GM12875 (cell line): Measurements from ENCODE around the gene PHEX.

ENCODE experiments used
- H3K4me3 ChIP-seq: one replicate; pipeline ENCODE4 v1.5.1; 2011; ENCODE audit warnings: low read depth, low read length, control low read depth
- TF ChIP-seq, protein P1 (sequence below): IDR thresholded peaks from 2 replicates; pipeline ENCODE4 v1.5.1; 2011; ENCODE audit warnings: low read depth, mild to moderate bottlenecking, control low read depth, inconsistent platforms, low read length, moderate library complexity, borderline replicate concordance; ENCODE audit not compliant: insufficient read depth

PHEX gene

GRCh38 chrX:22173966-22174365 is 141.8 kb downstream of the PHEX start:
- TF ChIP-seq, protein P1, sequence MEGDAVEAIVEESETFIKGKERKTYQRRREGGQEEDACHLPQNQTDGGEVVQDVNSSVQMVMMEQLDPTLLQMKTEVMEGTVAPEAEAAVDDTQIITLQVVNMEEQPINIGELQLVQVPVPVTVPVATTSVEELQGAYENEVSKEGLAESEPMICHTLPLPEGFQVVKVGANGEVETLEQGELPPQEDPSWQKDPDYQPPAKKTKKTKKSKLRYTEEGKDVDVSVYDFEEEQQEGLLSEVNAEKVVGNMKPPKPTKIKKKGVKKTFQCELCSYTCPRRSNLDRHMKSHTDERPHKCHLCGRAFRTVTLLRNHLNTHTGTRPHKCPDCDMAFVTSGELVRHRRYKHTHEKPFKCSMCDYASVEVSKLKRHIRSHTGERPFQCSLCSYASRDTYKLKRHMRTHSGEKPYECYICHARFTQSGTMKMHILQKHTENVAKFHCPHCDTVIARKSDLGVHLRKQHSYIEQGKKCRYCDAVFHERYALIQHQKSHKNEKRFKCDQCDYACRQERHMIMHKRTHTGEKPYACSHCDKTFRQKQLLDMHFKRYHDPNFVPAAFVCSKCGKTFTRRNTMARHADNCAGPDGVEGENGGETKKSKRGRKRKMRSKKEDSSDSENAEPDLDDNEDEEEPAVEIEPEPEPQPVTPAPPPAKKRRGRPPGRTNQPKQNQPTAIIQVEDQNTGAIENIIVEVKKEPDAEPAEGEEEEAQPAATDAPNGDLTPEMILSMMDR = no peak
- no peak overlapping the region for H3K4me3 ChIP-seq

DNA sequence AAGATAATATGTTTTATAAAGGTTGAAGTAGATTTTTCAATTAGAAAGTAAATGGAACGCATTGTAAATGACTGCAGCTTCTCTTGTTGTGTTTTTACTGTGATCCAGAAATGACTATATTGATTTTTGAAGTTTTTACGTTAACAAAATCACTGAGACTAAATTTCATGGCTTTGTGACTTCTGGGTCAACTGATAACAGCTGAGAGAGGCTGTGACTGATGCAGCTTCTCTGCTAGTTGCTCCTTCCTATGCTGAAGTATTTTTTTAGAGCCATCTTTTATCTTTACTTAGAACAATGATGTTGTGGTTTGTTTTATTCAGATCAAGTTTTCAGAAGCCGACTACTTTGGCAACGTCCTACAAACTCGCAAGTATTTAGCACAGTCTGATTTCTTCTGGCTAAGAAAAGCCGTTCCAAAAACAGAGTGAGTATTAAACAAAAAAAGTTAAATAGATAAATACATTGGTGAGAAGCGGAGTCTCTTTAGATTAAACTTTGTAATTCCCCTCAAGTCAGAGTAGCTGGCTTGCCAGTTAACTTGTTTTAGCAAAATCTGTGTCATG is 145.9 kb downstream of the PHEX start:
- no peak overlapping the region for H3K4me3 ChIP-seq
- TF ChIP-seq, protein P1 = no peak

DNA sequence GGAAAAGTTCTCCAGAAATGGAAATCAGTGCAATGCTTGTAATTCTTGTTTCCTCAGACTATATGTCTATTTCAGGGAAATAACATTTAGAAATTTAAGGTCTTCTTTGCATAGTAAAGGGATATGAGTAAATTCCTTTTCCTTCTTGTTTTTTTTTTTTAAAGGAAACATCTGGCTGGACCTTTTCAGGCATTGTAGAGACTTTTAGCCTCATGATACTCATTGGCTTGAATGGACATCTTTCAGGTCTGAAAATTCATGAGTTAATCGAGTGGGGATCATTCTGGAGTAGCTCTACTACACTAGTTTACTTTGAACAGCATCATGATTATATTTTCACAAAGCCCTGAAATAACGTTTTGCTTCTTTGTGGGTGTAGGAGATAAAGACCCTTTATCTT is 152.0 kb downstream of the PHEX start:
- no peak overlapping the region for H3K4me3 ChIP-seq
- TF ChIP-seq, protein P1 = no peak

- no peak overlapping the region for H3K4me3 ChIP-seq
- TF ChIP-seq, protein P1 = no peak
These were observed 154.0 kb downstream of the PHEX start for GRCh38 chrX:22186165-22186564.

DNA sequence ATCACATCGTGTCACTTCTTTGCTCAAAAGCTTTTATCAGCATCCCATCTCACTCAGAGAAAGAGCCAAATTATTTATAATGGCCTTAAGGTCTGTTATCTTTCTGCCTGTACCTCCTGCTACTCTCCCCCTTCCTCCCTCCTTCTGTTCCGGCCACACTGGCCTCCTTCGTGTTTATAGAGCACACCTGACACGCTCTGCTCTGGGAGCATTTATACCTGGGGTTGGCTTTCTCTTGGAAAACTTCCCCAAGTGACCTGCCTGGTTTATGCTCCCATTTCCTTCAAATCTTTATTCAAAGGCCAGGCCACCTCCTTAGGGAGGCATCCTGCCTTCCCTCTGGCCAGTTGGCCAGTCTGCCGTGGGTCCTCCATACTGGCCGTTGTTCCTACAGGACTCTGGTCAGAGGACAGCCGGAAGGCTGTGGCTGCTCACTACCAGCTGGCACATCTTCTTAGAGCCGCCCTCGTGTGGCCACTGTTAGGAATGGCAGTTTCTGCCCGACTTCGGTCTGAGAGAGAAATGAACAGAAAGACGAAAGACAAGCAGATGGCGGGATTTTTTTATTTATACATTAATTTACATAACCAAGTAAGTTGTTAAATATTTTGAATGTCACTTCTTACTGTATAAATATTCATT is 160.4 kb downstream of the PHEX start:
- TF ChIP-seq, protein P1 = peak; percentile 81

DNA sequence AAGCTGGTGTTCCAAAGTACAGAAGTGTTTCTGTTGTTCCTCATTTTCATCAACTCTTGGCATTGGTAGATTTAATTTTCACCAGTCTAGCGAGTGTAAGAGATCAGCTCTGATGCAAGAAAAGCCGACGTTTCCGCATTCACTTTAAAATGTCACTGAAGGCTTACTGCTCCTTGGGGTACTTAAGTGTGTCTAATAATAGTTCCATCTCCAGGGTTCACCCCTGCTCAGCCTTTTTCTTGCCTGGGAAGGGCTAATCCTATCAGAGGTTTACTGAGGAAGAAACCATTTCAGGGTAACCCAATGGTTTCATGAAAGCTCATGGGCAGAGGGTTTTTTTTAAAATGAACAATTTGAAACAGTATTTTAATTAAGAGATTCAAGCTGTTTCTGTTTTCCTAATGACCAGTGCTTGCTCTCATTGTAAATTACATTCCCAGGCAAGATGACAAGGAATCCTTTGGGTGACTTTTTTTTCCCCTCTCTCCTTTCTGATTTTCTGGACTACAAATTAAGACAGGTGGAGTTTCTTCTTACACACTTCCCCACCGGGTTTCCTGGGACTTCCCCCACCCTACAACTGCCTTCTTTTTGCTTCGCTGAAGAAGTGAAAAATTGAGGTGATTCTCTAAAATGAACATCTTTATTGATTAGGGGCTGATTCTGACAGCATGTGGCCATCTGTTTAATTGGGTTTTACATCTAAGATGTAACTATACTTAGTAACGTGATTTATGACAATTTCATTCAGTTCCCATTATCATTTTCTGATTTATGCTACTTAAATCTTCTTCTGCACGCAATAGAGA is 161.9 kb downstream of the PHEX start:
- TF ChIP-seq, protein P1 = no peak
- H3K4me3 ChIP-seq = no peak overlapping the region

More for the DNA sequence above, 160.4 kb downstream of the PHEX start:
- no peak overlapping the region for H3K4me3 ChIP-seq

GRCh38 chrX:22194660-22194945 is 162.5 kb downstream of the PHEX start:
- H3K4me3 ChIP-seq = no peak overlapping the region
- TF ChIP-seq, protein P1 = no peak
